ENCODE results near the gene FILIP1L.

- TF ChIP-seq CTCF (IDR thresholded peaks at IDR 0.05) (no peak), POLR2A (IDR thresholded peaks at IDR 0.05) (no peak)
Measured at GRCh38 chr3:99974989-99975388, 139.3 kb downstream of the FILIP1L start.

Data from adrenal gland (tissue), 5 donors.